GM23338 (cell line): ENCODE results near the gene CDON. TPM values are rescaled to one million over a fixed set of nuclear protein-coding genes. Genes with fewer than 3 reads are reported as not detected.
A peak's percentile ranks its signal among the peaks of the same experiment; 100 is the strongest.

Experiments used
- ATAC-seq: fragments of 200-7000 bp; cut with Tn5 transposase; 3 replicates; pipeline ENCODE4 v1.9.1; 2020
- DNase-seq: peaks from one replicate; pipeline ENCODE4 v3.0.0-alpha.2; 2015; ENCODE audit warnings: low spot score
- H2AFZ ChIP-seq: fragments of 200-600 bp; sonication (generic); 2 replicates; pipeline ENCODE4 v1.8.0; 2016; ENCODE audit warnings: antibody characterized with exemption, mild to moderate bottlenecking, moderate library complexity
- H3F3A ChIP-seq: fragments of 200-600 bp; sonication (generic); replicated peaks from 2 replicates; pipeline ENCODE4 v1.8.0; 2017; ENCODE audit warnings: antibody characterized with exemption, mixed run types, low read depth
- H3K27ac ChIP-seq: fragments of 200-600 bp; sonication (generic); 2 replicates; pipeline ENCODE4 v1.6.1; 2016; ENCODE audit warnings: low read depth
- H3K27me3 ChIP-seq: fragments of 200-600 bp; sonication (generic); 2 replicates; pipeline ENCODE4 v1.8.0; 2016; ENCODE audit warnings: mild to moderate bottlenecking, mixed run types, moderate library complexity; ENCODE audit not compliant: insufficient read depth
- H3K36me3 ChIP-seq: fragments of 200-600 bp; sonication (generic); 2 replicates; pipeline ENCODE4 v1.8.0; 2016; ENCODE audit warnings: mild to moderate bottlenecking; ENCODE audit not compliant: insufficient read depth
- H3K4me1 ChIP-seq: fragments of 200-600 bp; sonication (generic); 2 replicates; pipeline ENCODE4 v1.8.0; 2016; ENCODE audit warnings: mild to moderate bottlenecking, moderate library complexity; ENCODE audit not compliant: insufficient read depth
- H3K4me2 ChIP-seq: fragments of 200-600 bp; sonication (generic); 2 replicates; pipeline ENCODE4 v1.7.1; 2017; ENCODE audit warnings: mixed run types
- H3K4me3 ChIP-seq: fragments of 200-600 bp; sonication (generic); 2 replicates; pipeline ENCODE4 v1.6.1; 2016; ENCODE audit warnings: mixed run types
- H3K79me2 ChIP-seq: fragments of 200-600 bp; sonication (generic); replicated peaks from 2 replicates; pipeline ENCODE4 v1.8.0; 2017; ENCODE audit warnings: mild to moderate bottlenecking; ENCODE audit not compliant: insufficient read depth
- H3K9me2 ChIP-seq: fragments of 200-600 bp; sonication (generic); 2 replicates; pipeline ENCODE4 v1.8.0; 2017; ENCODE audit not compliant: insufficient read depth
- H4K20me1 ChIP-seq: fragments of 200-600 bp; sonication (generic); replicated peaks from 2 replicates; pipeline ENCODE4 v1.8.0; 2017; ENCODE audit warnings: mild to moderate bottlenecking; ENCODE audit not compliant: insufficient read depth
- H3K27ac Mint-ChIP-seq: 2 replicates; pipeline ENCODE4 v1.8.0; 2020; ENCODE audit warnings: inconsistent platforms, mild to moderate bottlenecking, moderate library complexity, mixed read lengths
- H3K27me3 Mint-ChIP-seq: 3 replicates; pipeline ENCODE4 v1.8.0; 2022; ENCODE audit warnings: low read depth, mild to moderate bottlenecking, moderate library complexity, mixed read lengths, inconsistent platforms; ENCODE audit not compliant: insufficient read depth, poor library complexity
- H3K36me3 Mint-ChIP-seq: 3 replicates; pipeline ENCODE4 v1.8.0; 2021; ENCODE audit warnings: low read depth, mild to moderate bottlenecking, inconsistent platforms, moderate library complexity, mixed read lengths
- H3K4me1 Mint-ChIP-seq: 3 replicates; pipeline ENCODE4 v1.8.0; 2020; ENCODE audit warnings: mild to moderate bottlenecking, inconsistent platforms, mixed read lengths
- H3K4me3 Mint-ChIP-seq: 3 replicates; pipeline ENCODE4 v1.8.0; 2021; ENCODE audit warnings: moderate library complexity, mild to moderate bottlenecking, inconsistent platforms, mixed read lengths
- H3K9me3 Mint-ChIP-seq: 3 replicates; pipeline ENCODE4 v1.8.0; 2020; ENCODE audit warnings: moderate library complexity, mild to moderate bottlenecking, inconsistent platforms, mixed read lengths
- CREB1 ChIP-seq: fragments of 250-450 bp; sonication (Bioruptor Pico); IDR thresholded peaks from 2 replicates; pipeline ENCODE4 v1.5.0; 2020; ENCODE audit warnings: low read depth, mild to moderate bottlenecking, moderate library complexity
- EZH2 ChIP-seq: fragments of 200-600 bp; sonication (generic); IDR thresholded peaks from one replicate; pipeline ENCODE4 v1.8.0; 2017; ENCODE audit warnings: antibody characterized with exemption, mild to moderate bottlenecking, low read depth; ENCODE audit not compliant: unreplicated experiment
- EZH2phosphoT487 ChIP-seq: fragments of 200-600 bp; sonication (generic); IDR thresholded peaks from one replicate; pipeline ENCODE4 v1.8.1; 2018; ENCODE audit warnings: antibody characterized with exemption; ENCODE audit not compliant: unreplicated experiment
- JUNB ChIP-seq: IDR thresholded peaks from one replicate; pipeline ENCODE4 v1.6.1; 2016; ENCODE audit warnings: antibody characterized with exemption; ENCODE audit not compliant: unreplicated experiment
- NANOG ChIP-seq: IDR thresholded peaks from 2 replicates; pipeline ENCODE4 v1.6.1; 2016; ENCODE audit warnings: antibody characterized with exemption, borderline replicate concordance
- POLR2AphosphoS5 ChIP-seq: IDR thresholded peaks from 2 replicates; pipeline ENCODE4 v1.6.1; 2016; ENCODE audit warnings: antibody characterized with exemption, low read depth
- STAT1 ChIP-seq: IDR thresholded peaks from one replicate; pipeline ENCODE4 v1.6.1; 2016; ENCODE audit warnings: antibody characterized with exemption; ENCODE audit not compliant: unreplicated experiment
- ZNF114 ChIP-seq: fragments of 250-450 bp; sonication (Bioruptor Pico); IDR thresholded peaks from 2 replicates; pipeline ENCODE4 v1.5.0; 2020; ENCODE audit warnings: mild to moderate bottlenecking, moderate library complexity
- ZNF331 ChIP-seq: fragments of 250-450 bp; sonication (Bioruptor Pico); IDR thresholded peaks from 2 replicates; pipeline ENCODE4 v1.5.0; 2020; ENCODE audit warnings: low read depth, mild to moderate bottlenecking, moderate library complexity
- polyA plus RNA-seq: library from polyadenylated mRNA; unstranded; fragments of >200 nt; fragmentation: Nextera tagmentation; extraction: Ambion mirVana; gene quantifications from 2 replicates; pipeline ENCODE4 v1.2.1, GENCODE V29; 2016
- total RNA-seq: library from RNA; depleted of rRNA; stranded (reverse); fragments of >200 nt; shearing (Covaris generic); gene quantifications from 2 replicates; pipeline ENCODE4 v1.2.3, GENCODE V29; 2014
- TF ChIP-seq, protein P1 (sequence below): fragments of 250-450 bp; sonication (Bioruptor Pico); IDR thresholded peaks from 2 replicates; pipeline ENCODE4 v1.5.0; 2020; ENCODE audit warnings: mild to moderate bottlenecking, moderate library complexity
- TF ChIP-seq, protein P2 (sequence below), 2 experiments: fragments of 200-600 bp in 1 of 2; sonication (generic) in 1 of 2; conservative IDR thresholded peaks; 2 replicates each; pipeline versions ENCODE4 v1.5.1 to v1.6.1; 2016 to 2017; ENCODE audit warnings: antibody characterized with exemption in 2 of 2, low read depth in 2 of 2, mild to moderate bottlenecking in 2 of 2, moderate library complexity in 1 of 2
- TF ChIP-seq, protein P3 (sequence below): IDR thresholded peaks from one replicate; pipeline ENCODE4 v1.6.1; 2018; ENCODE audit warnings: antibody characterized with exemption; ENCODE audit not compliant: unreplicated experiment
- TF ChIP-seq, protein P4 (sequence below): IDR thresholded peaks from 2 replicates; pipeline ENCODE4 v1.6.1; 2016; ENCODE audit warnings: antibody characterized with exemption

CDON gene
- total and polyA plus RNA-seq, 2 experiments from 2014 or later: 4.1 to 35.5 TPM

DNA sequence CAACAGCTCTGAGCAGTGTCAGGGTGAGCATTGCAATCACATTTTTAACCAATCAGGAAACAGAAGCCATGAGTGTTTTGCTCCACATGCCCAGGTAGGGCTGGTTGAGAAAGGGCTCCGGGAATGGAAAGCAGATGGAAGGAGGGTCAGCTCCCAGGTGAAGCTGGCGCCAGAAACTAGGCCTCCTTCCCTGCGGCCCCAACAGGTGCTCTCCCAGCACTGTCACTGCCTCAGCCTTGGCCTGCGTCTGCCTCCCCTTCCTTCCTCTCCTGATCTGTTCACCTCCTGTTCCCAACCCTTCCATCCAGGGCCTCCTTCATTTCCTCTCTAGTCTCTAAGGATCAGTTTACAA lies 121.4 kb downstream of the CDON start:
- no peaks in the 10 kb centered on the region; the same call in 2 of the 3 replicates for H3K9me3 Mint-ChIP-seq
- Histone ChIP-seq H3K4me3 (peak overlapping the region; percentile 22; the same call in 1 of the 2 replicates), H3K27me3 (no peaks in the 10 kb centered on the region), H3F3A (no peaks in the 10 kb centered on the region), H3K4me1 (peaks cover 13% of the 10 kb centered on the region), H3K9me2 (no peaks in the 10 kb centered on the region), H3K4me2 (0 out of 2 replicates have a peak overlapping the region, but pooled peaks have one; percentile 39), H3K36me3 (no peaks in the 10 kb centered on the region), H3K27ac (no peak overlapping the region), H4K20me1 (no peaks in the 10 kb centered on the region), H3K79me2 (no peaks in the 10 kb centered on the region), H2AFZ (peak overlapping the region; percentile 99)
- no peak for TF ChIP-seq POLR2AphosphoS5
- TF ChIP-seq, protein P1, sequence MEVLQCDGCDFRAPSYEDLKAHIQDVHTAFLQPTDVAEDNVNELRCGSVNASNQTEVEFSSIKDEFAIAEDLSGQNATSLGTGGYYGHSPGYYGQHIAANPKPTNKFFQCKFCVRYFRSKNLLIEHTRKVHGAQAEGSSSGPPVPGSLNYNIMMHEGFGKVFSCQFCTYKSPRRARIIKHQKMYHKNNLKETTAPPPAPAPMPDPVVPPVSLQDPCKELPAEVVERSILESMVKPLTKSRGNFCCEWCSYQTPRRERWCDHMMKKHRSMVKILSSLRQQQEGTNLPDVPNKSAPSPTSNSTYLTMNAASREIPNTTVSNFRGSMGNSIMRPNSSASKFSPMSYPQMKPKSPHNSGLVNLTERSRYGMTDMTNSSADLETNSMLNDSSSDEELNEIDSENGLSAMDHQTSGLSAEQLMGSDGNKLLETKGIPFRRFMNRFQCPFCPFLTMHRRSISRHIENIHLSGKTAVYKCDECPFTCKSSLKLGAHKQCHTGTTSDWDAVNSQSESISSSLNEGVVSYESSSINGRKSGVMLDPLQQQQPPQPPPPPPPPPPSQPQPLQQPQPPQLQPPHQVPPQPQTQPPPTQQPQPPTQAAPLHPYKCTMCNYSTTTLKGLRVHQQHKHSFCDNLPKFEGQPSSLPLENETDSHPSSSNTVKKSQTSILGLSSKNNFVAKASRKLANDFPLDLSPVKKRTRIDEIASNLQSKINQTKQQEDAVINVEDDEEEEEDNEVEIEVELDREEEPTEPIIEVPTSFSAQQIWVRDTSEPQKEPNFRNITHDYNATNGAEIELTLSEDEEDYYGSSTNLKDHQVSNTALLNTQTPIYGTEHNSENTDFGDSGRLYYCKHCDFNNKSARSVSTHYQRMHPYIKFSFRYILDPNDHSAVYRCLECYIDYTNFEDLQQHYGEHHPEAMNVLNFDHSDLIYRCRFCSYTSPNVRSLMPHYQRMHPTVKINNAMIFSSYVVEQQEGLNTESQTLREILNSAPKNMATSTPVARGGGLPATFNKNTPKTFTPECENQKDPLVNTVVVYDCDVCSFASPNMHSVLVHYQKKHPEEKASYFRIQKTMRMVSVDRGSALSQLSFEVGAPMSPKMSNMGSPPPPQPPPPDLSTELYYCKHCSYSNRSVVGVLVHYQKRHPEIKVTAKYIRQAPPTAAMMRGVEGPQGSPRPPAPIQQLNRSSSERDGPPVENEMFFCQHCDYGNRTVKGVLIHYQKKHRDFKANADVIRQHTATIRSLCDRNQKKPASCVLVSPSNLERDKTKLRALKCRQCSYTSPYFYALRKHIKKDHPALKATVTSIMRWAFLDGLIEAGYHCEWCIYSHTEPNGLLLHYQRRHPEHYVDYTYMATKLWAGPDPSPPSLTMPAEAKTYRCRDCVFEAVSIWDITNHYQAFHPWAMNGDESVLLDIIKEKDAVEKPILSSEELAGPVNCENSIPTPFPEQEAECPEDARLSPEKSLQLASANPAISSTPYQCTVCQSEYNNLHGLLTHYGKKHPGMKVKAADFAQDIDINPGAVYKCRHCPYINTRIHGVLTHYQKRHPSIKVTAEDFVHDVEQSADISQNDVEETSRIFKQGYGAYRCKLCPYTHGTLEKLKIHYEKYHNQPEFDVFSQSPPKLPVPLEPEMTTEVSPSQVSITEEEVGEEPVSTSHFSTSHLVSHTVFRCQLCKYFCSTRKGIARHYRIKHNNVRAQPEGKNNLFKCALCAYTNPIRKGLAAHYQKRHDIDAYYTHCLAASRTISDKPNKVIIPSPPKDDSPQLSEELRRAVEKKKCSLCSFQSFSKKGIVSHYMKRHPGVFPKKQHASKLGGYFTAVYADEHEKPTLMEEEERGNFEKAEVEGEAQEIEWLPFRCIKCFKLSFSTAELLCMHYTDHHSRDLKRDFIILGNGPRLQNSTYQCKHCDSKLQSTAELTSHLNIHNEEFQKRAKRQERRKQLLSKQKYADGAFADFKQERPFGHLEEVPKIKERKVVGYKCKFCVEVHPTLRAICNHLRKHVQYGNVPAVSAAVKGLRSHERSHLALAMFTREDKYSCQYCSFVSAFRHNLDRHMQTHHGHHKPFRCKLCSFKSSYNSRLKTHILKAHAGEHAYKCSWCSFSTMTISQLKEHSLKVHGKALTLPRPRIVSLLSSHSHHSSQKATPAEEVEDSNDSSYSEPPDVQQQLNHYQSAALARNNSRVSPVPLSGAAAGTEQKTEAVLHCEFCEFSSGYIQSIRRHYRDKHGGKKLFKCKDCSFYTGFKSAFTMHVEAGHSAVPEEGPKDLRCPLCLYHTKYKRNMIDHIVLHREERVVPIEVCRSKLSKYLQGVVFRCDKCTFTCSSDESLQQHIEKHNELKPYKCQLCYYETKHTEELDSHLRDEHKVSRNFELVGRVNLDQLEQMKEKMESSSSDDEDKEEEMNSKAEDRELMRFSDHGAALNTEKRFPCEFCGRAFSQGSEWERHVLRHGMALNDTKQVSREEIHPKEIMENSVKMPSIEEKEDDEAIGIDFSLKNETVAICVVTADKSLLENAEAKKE (CRISPR knock-in tag): no peak
- no peak for TF ChIP-seq EZH2
- no peak for TF ChIP-seq JUNB
- TF ChIP-seq, protein P2, sequence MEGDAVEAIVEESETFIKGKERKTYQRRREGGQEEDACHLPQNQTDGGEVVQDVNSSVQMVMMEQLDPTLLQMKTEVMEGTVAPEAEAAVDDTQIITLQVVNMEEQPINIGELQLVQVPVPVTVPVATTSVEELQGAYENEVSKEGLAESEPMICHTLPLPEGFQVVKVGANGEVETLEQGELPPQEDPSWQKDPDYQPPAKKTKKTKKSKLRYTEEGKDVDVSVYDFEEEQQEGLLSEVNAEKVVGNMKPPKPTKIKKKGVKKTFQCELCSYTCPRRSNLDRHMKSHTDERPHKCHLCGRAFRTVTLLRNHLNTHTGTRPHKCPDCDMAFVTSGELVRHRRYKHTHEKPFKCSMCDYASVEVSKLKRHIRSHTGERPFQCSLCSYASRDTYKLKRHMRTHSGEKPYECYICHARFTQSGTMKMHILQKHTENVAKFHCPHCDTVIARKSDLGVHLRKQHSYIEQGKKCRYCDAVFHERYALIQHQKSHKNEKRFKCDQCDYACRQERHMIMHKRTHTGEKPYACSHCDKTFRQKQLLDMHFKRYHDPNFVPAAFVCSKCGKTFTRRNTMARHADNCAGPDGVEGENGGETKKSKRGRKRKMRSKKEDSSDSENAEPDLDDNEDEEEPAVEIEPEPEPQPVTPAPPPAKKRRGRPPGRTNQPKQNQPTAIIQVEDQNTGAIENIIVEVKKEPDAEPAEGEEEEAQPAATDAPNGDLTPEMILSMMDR (conservative IDR thresholded peaks at IDR 0.05; ENCODE audit: low read depth in 2 of 2): no peak
- TF ChIP-seq EZH2phosphoT487: no peak
- TF ChIP-seq ZNF331: no peak
- no peak for TF ChIP-seq NANOG
- TF ChIP-seq CREB1 (CRISPR knock-in tag): no peak
- no peak for TF ChIP-seq STAT1
- no peak for TF ChIP-seq ZNF114 (CRISPR knock-in tag)
- TF ChIP-seq, protein P3, sequence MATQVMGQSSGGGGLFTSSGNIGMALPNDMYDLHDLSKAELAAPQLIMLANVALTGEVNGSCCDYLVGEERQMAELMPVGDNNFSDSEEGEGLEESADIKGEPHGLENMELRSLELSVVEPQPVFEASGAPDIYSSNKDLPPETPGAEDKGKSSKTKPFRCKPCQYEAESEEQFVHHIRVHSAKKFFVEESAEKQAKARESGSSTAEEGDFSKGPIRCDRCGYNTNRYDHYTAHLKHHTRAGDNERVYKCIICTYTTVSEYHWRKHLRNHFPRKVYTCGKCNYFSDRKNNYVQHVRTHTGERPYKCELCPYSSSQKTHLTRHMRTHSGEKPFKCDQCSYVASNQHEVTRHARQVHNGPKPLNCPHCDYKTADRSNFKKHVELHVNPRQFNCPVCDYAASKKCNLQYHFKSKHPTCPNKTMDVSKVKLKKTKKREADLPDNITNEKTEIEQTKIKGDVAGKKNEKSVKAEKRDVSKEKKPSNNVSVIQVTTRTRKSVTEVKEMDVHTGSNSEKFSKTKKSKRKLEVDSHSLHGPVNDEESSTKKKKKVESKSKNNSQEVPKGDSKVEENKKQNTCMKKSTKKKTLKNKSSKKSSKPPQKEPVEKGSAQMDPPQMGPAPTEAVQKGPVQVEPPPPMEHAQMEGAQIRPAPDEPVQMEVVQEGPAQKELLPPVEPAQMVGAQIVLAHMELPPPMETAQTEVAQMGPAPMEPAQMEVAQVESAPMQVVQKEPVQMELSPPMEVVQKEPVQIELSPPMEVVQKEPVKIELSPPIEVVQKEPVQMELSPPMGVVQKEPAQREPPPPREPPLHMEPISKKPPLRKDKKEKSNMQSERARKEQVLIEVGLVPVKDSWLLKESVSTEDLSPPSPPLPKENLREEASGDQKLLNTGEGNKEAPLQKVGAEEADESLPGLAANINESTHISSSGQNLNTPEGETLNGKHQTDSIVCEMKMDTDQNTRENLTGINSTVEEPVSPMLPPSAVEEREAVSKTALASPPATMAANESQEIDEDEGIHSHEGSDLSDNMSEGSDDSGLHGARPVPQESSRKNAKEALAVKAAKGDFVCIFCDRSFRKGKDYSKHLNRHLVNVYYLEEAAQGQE: no peak
- TF ChIP-seq, protein P4, sequence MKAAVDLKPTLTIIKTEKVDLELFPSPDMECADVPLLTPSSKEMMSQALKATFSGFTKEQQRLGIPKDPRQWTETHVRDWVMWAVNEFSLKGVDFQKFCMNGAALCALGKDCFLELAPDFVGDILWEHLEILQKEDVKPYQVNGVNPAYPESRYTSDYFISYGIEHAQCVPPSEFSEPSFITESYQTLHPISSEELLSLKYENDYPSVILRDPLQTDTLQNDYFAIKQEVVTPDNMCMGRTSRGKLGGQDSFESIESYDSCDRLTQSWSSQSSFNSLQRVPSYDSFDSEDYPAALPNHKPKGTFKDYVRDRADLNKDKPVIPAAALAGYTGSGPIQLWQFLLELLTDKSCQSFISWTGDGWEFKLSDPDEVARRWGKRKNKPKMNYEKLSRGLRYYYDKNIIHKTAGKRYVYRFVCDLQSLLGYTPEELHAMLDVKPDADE: no peak
- ATAC-seq (peak; percentile 42), DNase-seq (no peak)
- H3K27me3 Mint-ChIP-seq: peaks cover 15% of the 10 kb centered on the region
- H3K36me3 Mint-ChIP-seq: no peaks in the 10 kb centered on the region
- peak overlapping the region; percentile 26; the same call in 1 of the 2 replicates for H3K27ac Mint-ChIP-seq
- H3K4me3 Mint-ChIP-seq: no peak overlapping the region
- H3K4me1 Mint-ChIP-seq: peaks cover 22% of the 10 kb centered on the region
